ENCODE results near the gene OPCML. TPM values are rescaled to one million over a fixed set of nuclear protein-coding genes. Genes with fewer than 3 reads are reported as not detected.

The OPCML gene
- total RNA-seq, 4 donors from 2014 or later = 0.33 TPM; not detected in 3

- no peak for DNase-seq
- intact Hi-C loops (cut with DNase I) = no loop called here
- Histone ChIP-seq H3K27me3 (no peaks in the 10 kb centered on the region), H3K4me1 (no peaks in the 10 kb centered on the region), H3K9me3 (no peaks in the 10 kb centered on the region), H3K27ac (no peak overlapping the region), H3K4me3 (replicated peaks in 1 of 3) (no peak overlapping the region), H3K36me3 (no peaks in the 10 kb centered on the region)
- TF ChIP-seq CTCF (IDR thresholded peaks at IDR 0.05) = no peak
- 72 to 81% methylated on average over 6 of the region's 6 CpGs for WGBS, 2 donors
Observed at GRCh38 chr11:132472411-132473172, 1059.7 kb downstream of the OPCML start.

- intact Hi-C loops (cut with DNase I) = no loop called here
- no peaks in the 10 kb centered on the region for H3K27me3 ChIP-seq
- H3K4me3 ChIP-seq (replicated peaks in 1 of 3) = no peak overlapping the region
- no peak overlapping the region for H3K27ac ChIP-seq
- 56 to 64% methylated on average over 3 of the region's 3 CpGs for WGBS, 2 donors
- no peaks in the 10 kb centered on the region for H3K36me3 ChIP-seq
- no peaks in the 10 kb centered on the region for H3K9me3 ChIP-seq
- no peaks in the 10 kb centered on the region for H3K4me1 ChIP-seq
- no peak for DNase-seq
- TF ChIP-seq CTCF (IDR thresholded peaks at IDR 0.05) (no peak), POLR2A (IDR thresholded peaks at IDR 0.05) (no peak)
Observed at GRCh38 chr11:132471466-132471865, 1060.8 kb downstream of the OPCML start.

GRCh38 chr11:132466983-132467382, 1065.3 kb downstream of the OPCML start:
- Histone ChIP-seq H3K4me1 (no peaks in the 10 kb centered on the region), H3K27me3 (no peaks in the 10 kb centered on the region), H3K9me3 (no peaks in the 10 kb centered on the region), H3K4me3 (replicated peaks in 1 of 3) (no peak overlapping the region), H3K27ac (no peak overlapping the region), H3K36me3 (no peaks in the 10 kb centered on the region)
- intact Hi-C loops (cut with DNase I) = no loop called here
- no peak for TF ChIP-seq POLR2A (IDR thresholded peaks at IDR 0.05)
- TF ChIP-seq CTCF (IDR thresholded peaks at IDR 0.05) = no peak
- 45% methylated on average over 7 of the region's 7 CpGs for WGBS, 2 donors
- no peak for DNase-seq

GRCh38 chr11:132464939-132465338, 1067.4 kb downstream of the OPCML start:
- intact Hi-C loops (cut with DNase I) = no loop called here
- H3K27me3 ChIP-seq = no peaks in the 10 kb centered on the region
- 84 to 88% methylated on average over 3 of the region's 3 CpGs for WGBS, 2 donors
- no peak overlapping the region for H3K4me3 ChIP-seq (replicated peaks in 1 of 3)
- H3K4me1 ChIP-seq = no peaks in the 10 kb centered on the region
- no peak for DNase-seq
- H3K9me3 ChIP-seq = no peaks in the 10 kb centered on the region
- H3K27ac ChIP-seq = no peak overlapping the region
- no peak for TF ChIP-seq POLR2A (IDR thresholded peaks at IDR 0.05)
- TF ChIP-seq CTCF (IDR thresholded peaks at IDR 0.05) = no peak
- H3K36me3 ChIP-seq = no peaks in the 10 kb centered on the region

GRCh38 chr11:132464003-132464342, 1068.3 kb downstream of the OPCML start:
- no peak for DNase-seq
- Histone ChIP-seq H3K27ac (no peak overlapping the region), H3K9me3 (no peaks in the 10 kb centered on the region), H3K4me1 (no peaks in the 10 kb centered on the region), H3K36me3 (no peaks in the 10 kb centered on the region), H3K27me3 (no peaks in the 10 kb centered on the region), H3K4me3 (replicated peaks in 1 of 3) (no peak overlapping the region)
- 86 to 88% methylated on average over 1 of the region's 1 CpG for WGBS, 2 donors
- intact Hi-C loops (cut with DNase I) = no loop called here
- TF ChIP-seq POLR2A (IDR thresholded peaks at IDR 0.05) (no peak), CTCF (IDR thresholded peaks at IDR 0.05) (no peak)
